ENCODE data around the gene PELO.

PELO gene

DNA sequence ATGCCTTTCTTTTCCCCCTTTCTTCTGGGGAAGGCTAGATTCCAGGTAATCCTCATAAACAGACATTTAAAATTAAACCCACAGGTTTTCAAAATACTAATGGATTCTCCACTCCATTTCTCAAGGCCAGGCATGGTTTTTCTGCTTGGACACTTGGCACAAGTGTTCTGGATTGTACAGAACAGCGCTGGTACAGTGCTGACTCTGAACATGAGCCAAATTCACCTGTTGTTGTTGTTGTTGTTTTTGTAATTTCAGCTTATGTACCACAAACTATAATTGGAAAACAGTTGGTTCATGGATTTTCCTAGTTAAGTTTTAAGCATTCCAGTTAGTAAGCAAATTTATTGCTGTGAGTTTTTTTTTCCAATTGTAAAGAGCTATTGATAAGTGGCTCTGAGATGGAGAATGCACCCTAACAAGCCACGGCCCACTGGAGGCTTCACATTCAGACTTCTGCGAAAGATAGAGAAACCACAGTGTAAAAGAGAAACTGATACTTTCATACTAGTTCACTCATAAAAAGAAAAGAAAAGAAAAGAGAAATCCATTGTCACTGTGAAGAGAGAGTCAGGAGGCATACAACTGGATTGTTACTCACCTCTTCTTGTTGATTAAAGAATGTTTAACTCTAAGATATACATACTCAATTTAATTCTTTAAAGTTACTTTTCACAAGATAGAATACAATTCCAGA, 16.2 kb upstream of the PELO start:
- ChIA-PET CTCF (no interaction called here), POLR2A (ENCODE audit: low non-redundant PET) (no interaction called here)
- no peak overlapping the region for H3K27ac ChIP-seq
- no peak for DNase-seq (ENCODE audit: low spot score)
- TF ChIP-seq CTCF (conservative IDR thresholded peaks at IDR 0.05; ENCODE audit: low read depth) = no peak

- CTCF ChIA-PET = no interaction called here
- POLR2A ChIA-PET (ENCODE audit: low non-redundant PET) = no interaction called here
- TF ChIP-seq CTCF (conservative IDR thresholded peaks at IDR 0.05; ENCODE audit: low read depth) = no peak
- no peak overlapping the region for H3K27ac ChIP-seq
- no peak for DNase-seq (ENCODE audit: low spot score)
Observed at GRCh38 chr5:52772668-52773067, 15.0 kb upstream of the PELO start.

DNA sequence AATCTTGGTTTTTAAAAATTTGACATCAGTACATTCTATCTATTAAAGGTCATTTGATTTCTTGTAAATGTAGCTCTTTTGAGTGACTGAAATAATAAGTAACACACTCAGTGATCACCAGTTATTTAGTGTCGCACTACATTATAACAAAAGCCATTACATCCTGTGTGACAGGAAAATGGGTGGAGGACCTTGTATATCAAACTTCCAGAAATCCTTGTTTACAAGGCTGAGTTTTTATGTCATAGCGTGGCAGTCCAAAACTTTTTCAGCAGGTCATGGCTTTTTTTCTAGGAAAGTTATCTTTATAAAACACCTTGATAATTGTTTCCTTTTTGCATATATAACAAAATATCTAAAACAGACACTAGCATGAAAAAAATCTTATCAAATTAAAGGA, 14.4 kb upstream of the PELO start:
- no peak overlapping the region for H3K27ac ChIP-seq
- DNase-seq (ENCODE audit: low spot score) = no peak
- ChIA-PET CTCF (interaction anchor here (0.7 kb wide), 1 partner anchor 15 kb away, joined by 3 read pairs; no protein-coding TSS in a partner anchor), POLR2A (ENCODE audit: low non-redundant PET) (no interaction called here)
- TF ChIP-seq CTCF (conservative IDR thresholded peaks at IDR 0.05; ENCODE audit: low read depth) = no peak

- TF ChIP-seq CTCF (conservative IDR thresholded peaks at IDR 0.05; ENCODE audit: low read depth) = no peak
- no peak for DNase-seq (ENCODE audit: low spot score)
- ChIA-PET CTCF (no interaction called here), POLR2A (ENCODE audit: low non-redundant PET) (no interaction called here)
- H3K27ac ChIP-seq = no peak overlapping the region
Observed at GRCh38 chr5:52774005-52774410, 13.7 kb upstream of the PELO start.

- DNase-seq (ENCODE audit: low spot score) = no peak
- no peak for TF ChIP-seq CTCF (conservative IDR thresholded peaks at IDR 0.05; ENCODE audit: low read depth)
- POLR2A ChIA-PET (ENCODE audit: low non-redundant PET) = no interaction called here
- H3K27ac ChIP-seq = no peak overlapping the region
- CTCF ChIA-PET = interaction anchor here (0.6 kb wide), 1 partner anchor 66 kb away, joined by 4 read pairs; no protein-coding TSS in a partner anchor
Observed at GRCh38 chr5:52776116-52776515, 11.6 kb upstream of the PELO start.

- CTCF ChIA-PET = interaction anchor here (0.7 kb wide), 1 partner anchor 266 kb away, joined by 3 read pairs; no protein-coding TSS in a partner anchor
Observed at GRCh38 chr5:52777186-52777585, 10.5 kb upstream of the PELO start.

More at GRCh38 chr5:52777186-52777585, 10.5 kb upstream of the PELO start:
- no peak overlapping the region for H3K27ac ChIP-seq
- DNase-seq (ENCODE audit: low spot score) = no peak
- no peak for TF ChIP-seq CTCF (conservative IDR thresholded peaks at IDR 0.05; ENCODE audit: low read depth)
- POLR2A ChIA-PET (ENCODE audit: low non-redundant PET) = no interaction called here
